Testis (tissue), 3 donors: ENCODE data around the gene C1QTNF5. TPM values are rescaled to one million over a fixed set of nuclear protein-coding genes. Genes with fewer than 3 reads are reported as not detected.

Experiments
- DNase-seq: peaks from one replicate; pipeline ENCODE4 v3.0.0-alpha.2; 2019
- H3K27ac ChIP-seq, 2 donors: fragments of 200-600 bp; sonication (generic); one replicate each; pipeline ENCODE4 v1.5.1; 2019
- H3K27me3 ChIP-seq: fragments of 200-600 bp; sonication (generic); one replicate; pipeline ENCODE4 v1.5.1; 2019
- H3K36me3 ChIP-seq: fragments of 200-600 bp; sonication (generic); one replicate; pipeline ENCODE4 v1.5.1; 2017; ENCODE audit warnings: low read depth; ENCODE audit errors: missing control alignments
- H3K4me1 ChIP-seq: fragments of 200-600 bp; sonication (generic); one replicate; pipeline ENCODE4 v1.5.1; 2019
- H3K4me3 ChIP-seq, 2 donors: fragments of 200-600 bp; sonication (generic); one replicate each; pipeline ENCODE4 v1.5.1; 2017 to 2019
- H3K9me3 ChIP-seq: fragments of 200-600 bp; sonication (generic); one replicate; pipeline ENCODE4 v1.5.1; 2017
- POLR2A ChIP-seq: fragments of 450-650 bp; IDR thresholded peaks from one replicate; pipeline ENCODE4 v1.6.1; 2017; ENCODE audit warnings: antibody characterized with exemption, mild to moderate bottlenecking, moderate library complexity
- WGBS, 2 donors: methylation state at CpG; one replicate each; pipeline ENCODE4 v1.1.5; 2018; 5-methylcytosine and 5-hydroxymethylcytosine counted together
- intact Hi-C: fragments of 100-400 bp; cut with DNase I; formaldehyde crosslinking; loops from one replicate; pipeline ENCODE4 v1.15.1; 2023; ENCODE audit warnings: low total_unique reads
- polyA plus RNA-seq: library from polyadenylated mRNA; stranded (reverse); fragments of 350-450 nt; fragmentation: Illumina TruSeq; extraction: RNeasy Lipid Tissue Mini Kit (QIAGEN cat#74804); gene quantifications from one replicate; pipeline ENCODE4 v1.2.3, GENCODE V29; 2014; ENCODE audit warnings: low read depth, low replicate concordance; ENCODE audit not compliant: insufficient read depth
- total RNA-seq, 2 donors: library from RNA; depleted of rRNA; stranded (reverse); fragments of >200 nt; gene quantifications; one replicate each; pipeline ENCODE4 v1.2.3, GENCODE V29; 2016
- TF ChIP-seq, protein P1 (sequence below), 3 experiments: fragments of 450-650 bp in 2 of 3; fragments of 200-600 bp in 1 of 3; sonication (generic) in 1 of 3; IDR thresholded peaks; one replicate each; pipeline ENCODE4 v1.5.1; 2016 to 2019; ENCODE audit warnings: antibody characterized with exemption in 3 of 3, mild to moderate bottlenecking in 2 of 3, moderate library complexity in 1 of 3

Gene C1QTNF5
- total and polyA plus RNA-seq, 3 donors from 2014 or later = 4.7 to 12.6 (median 5.3) TPM

GRCh38 chr11:119369132-119369925 lies 28.6 kb upstream of the C1QTNF5 start:
- Histone ChIP-seq H3K4me3 (no peak overlapping the region), H3K27ac (peak overlapping the region in 1 of 2 donors; percentile 33), H3K4me1 (peaks cover 64% of the 10 kb centered on the region), H3K27me3 (no peaks in the 10 kb centered on the region), H3K36me3 (no peaks in the 10 kb centered on the region), H3K9me3 (no peaks in the 10 kb centered on the region)
- 67 to 74% methylated on average over 13 of the region's 13 CpGs for WGBS, 2 donors
- no peak for DNase-seq
- TF ChIP-seq POLR2A = no peak
- TF ChIP-seq, protein P1, sequence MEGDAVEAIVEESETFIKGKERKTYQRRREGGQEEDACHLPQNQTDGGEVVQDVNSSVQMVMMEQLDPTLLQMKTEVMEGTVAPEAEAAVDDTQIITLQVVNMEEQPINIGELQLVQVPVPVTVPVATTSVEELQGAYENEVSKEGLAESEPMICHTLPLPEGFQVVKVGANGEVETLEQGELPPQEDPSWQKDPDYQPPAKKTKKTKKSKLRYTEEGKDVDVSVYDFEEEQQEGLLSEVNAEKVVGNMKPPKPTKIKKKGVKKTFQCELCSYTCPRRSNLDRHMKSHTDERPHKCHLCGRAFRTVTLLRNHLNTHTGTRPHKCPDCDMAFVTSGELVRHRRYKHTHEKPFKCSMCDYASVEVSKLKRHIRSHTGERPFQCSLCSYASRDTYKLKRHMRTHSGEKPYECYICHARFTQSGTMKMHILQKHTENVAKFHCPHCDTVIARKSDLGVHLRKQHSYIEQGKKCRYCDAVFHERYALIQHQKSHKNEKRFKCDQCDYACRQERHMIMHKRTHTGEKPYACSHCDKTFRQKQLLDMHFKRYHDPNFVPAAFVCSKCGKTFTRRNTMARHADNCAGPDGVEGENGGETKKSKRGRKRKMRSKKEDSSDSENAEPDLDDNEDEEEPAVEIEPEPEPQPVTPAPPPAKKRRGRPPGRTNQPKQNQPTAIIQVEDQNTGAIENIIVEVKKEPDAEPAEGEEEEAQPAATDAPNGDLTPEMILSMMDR (IDR thresholded peaks at IDR 0.05) = no peak
- intact Hi-C loops = no loop called here

GRCh38 chr11:119368121-119369034 lies 27.7 kb upstream of the C1QTNF5 start:
- peaks cover 64% of the 10 kb centered on the region for H3K4me1 ChIP-seq
- WGBS, 2 donors = 46 to 56% methylated on average over 16 to 17 of the region's 17 CpGs
- no peaks in the 10 kb centered on the region for H3K9me3 ChIP-seq
- H3K27ac ChIP-seq = peak overlapping the region; percentile 17 to 33
- DNase-seq = no peak
- intact Hi-C loops = no loop called here
- no peak overlapping the region for H3K4me3 ChIP-seq
- TF ChIP-seq, protein P1 (IDR thresholded peaks at IDR 0.05) = no peak
- no peak for TF ChIP-seq POLR2A
- no peaks in the 10 kb centered on the region for H3K27me3 ChIP-seq
- H3K36me3 ChIP-seq = no peaks in the 10 kb centered on the region

DNA sequence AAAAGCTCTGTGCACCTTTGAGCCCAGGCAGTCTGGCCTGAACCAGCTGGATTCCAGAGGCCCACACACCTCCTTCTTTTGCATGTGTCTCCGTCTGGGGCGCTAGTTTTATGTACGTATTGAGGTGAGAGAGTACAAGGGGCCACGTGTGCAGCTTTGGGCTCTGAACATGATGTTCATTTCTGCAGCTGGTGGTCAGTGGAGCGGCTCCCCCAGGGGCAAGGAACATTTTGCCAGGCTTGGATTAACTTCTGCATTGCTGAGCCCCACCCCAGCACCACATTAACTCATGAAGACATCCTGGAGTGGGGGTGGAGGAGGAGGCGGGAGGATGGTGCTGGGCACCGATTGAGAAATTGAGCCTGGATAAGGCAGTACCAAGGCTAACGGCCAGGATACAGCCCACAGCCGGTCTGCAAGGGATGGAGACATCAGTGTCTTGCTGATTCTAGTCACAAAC lies 27.0 kb upstream of the C1QTNF5 start:
- Histone ChIP-seq H3K36me3 (no peaks in the 10 kb centered on the region), H3K4me3 (no peak overlapping the region), H3K27ac (peak overlapping the region; percentile 17 to 33), H3K9me3 (no peaks in the 10 kb centered on the region), H3K4me1 (peaks cover 71% of the 10 kb centered on the region), H3K27me3 (no peaks in the 10 kb centered on the region)
- WGBS, 2 donors = 54 to 83% methylated on average over 8 to 9 of the region's 9 CpGs
- TF ChIP-seq, protein P1 (IDR thresholded peaks at IDR 0.05) = no peak
- no peak for TF ChIP-seq POLR2A
- intact Hi-C loops = no loop called here
- no peak for DNase-seq

- no peaks in the 10 kb centered on the region for H3K36me3 ChIP-seq
- intact Hi-C loops = no loop called here
- peak overlapping the region in 1 of 2 donors; percentile 33 for H3K27ac ChIP-seq
- no peak for DNase-seq
- H3K9me3 ChIP-seq = no peaks in the 10 kb centered on the region
- 61 to 72% methylated on average over 7 to 11 of the region's 11 CpGs for WGBS, 2 donors
- no peak for TF ChIP-seq POLR2A
- TF ChIP-seq, protein P1 (IDR thresholded peaks at IDR 0.05) = no peak
- H3K27me3 ChIP-seq = no peaks in the 10 kb centered on the region
- H3K4me1 ChIP-seq = peaks cover 79% of the 10 kb centered on the region
- no peak overlapping the region for H3K4me3 ChIP-seq
Observed at GRCh38 chr11:119366690-119367620, 26.3 kb upstream of the C1QTNF5 start.
